Left ventricle myocardium superior (tissue), 1 donor: ENCODE measurements around the gene LYRM2. TPM values are rescaled to one million over a fixed set of nuclear protein-coding genes. Genes with fewer than 3 reads are reported as not detected.

Experiments
- ATAC-seq: fragments of 200-7000 bp; cut with Tn5 transposase; one replicate; pipeline ENCODE4 v1.9.1; 2020; ENCODE audit warnings: mild to moderate bottlenecking, moderate library complexity
- DNase-seq: peaks from one replicate; pipeline ENCODE4 v3.0.0-alpha.2; 2020
- intact Hi-C: fragments of 100-400 bp; cut with micrococcal nuclease; formaldehyde crosslinking; loops from one replicate; pipeline ENCODE4 v1.11.0; 2022
- total RNA-seq: library from RNA; stranded (reverse); fragmentation: NEBNext Ultra II Directional; extraction: Animal tissue kit (Norgen Biotek cat#: 25700); gene quantifications from one replicate; pipeline ENCODE4 v1.2.1, GENCODE V29; 2021
- donor health status: DM: no; HTN: yes; CAD: no; lungs with severe emphysema.

The LYRM2 gene
- total RNA-seq, 1 donor from 2014 or later: 30.7 TPM

DNA sequence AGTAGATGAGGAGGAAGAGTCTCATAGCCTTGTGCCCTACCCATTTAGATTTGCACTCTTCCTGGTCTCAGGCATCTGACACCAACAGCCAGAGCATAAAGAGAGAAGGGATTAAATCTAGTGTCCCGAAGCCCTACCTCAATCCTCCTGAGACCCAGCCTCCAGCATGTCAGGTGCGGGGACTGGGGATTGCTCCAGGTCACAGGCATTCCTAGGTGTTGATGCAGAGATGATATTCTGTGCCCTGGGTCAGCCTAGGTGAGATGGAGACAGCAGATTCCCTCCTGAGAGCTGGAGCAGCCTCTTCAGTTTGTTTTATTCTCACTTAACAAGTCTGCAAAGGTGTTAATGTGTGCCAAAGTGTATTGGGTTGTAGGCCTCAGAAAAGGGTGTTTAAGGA is 115.8 kb downstream of the LYRM2 start:
- no peak for ATAC-seq
- intact Hi-C loops: no loop called here
- no peak for DNase-seq

DNA sequence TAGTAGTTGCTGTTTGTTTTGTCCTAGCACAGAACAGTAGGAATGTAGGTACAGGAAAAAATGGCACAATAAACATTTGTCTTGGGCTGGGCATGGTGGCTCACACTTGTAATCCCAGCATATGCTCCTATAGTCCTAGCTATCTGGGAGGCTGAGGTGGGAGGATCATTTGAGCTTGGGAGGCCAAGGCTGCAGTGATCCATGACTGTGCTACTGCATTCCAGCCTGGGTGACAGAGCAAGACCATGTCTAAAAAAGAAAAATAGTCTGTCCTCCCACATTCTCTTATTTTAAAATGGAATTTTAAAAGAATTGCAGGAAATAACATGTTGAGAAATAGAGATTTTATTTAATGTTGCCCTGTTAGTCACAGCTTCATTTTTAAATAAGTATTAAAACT is 117.8 kb downstream of the LYRM2 start:
- intact Hi-C loops: no loop called here
- ATAC-seq: no peak
- DNase-seq: no peak

DNA sequence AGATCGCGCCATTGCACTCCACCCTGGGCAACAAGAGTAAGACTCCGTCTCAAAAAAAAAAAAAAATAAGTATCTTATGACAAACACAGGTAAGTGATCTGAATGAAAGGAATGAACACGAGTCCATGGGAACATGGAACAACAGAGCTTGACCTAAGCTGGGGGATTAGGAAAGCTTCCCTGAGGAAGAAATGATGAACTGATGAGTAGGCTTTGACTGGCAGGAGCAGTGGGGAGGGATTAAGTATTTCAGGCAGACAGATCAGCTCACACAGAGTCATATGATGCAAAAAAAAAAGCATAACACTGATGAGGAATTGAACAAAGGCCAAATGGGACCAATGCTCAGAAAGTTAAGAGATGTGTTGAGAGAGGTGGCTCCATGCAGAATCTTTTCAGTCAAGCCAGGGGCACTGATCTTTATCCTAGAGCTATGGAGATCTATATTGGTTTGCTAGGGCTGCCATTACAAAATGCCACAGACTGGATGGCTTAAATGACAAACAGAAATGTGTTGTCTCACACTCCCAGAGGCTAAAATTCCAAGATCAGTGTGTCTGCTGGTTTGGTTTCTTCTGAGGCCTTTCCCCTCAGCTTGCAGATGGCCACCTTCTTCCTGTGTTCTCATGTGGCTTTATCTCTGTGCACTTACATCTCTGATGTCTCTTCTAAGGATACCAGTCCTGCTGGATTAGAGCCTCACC is 120.0 kb downstream of the LYRM2 start:
- intact Hi-C loops: no loop called here
- DNase-seq (no peak), ATAC-seq (no peak)

Other genes with a start within 250 kb of the LYRM2 start
- 160 TPM for gene RRAGD, start 226.5 kb downstream of the LYRM2 start, total RNA-seq
- gene ANKRD6, start 205.6 kb downstream of the LYRM2 start, total RNA-seq: 21.4 TPM
- gene MDN1, start 181.0 kb upstream of the LYRM2 start, total RNA-seq: 23.9 TPM
- gene CASP8AP2, start 191.1 kb upstream of the LYRM2 start, total RNA-seq: 14.4 TPM